NCI-H1694 treated with DMSO at 0.1 percent for 48 hours (cell line): Measurements from ENCODE around the gene PHF21A.
"Not testable (repeated sequence)": the region's sequence is repeated elsewhere in the genome, so short reads cannot be mapped to it uniquely, and the experiment has no call there.

ENCODE experiments used
- DNase-seq: peaks from one replicate; lab custom pipeline; 2025; lab: John Stamatoyannopoulos, UW

The PHF21A gene

DNA sequence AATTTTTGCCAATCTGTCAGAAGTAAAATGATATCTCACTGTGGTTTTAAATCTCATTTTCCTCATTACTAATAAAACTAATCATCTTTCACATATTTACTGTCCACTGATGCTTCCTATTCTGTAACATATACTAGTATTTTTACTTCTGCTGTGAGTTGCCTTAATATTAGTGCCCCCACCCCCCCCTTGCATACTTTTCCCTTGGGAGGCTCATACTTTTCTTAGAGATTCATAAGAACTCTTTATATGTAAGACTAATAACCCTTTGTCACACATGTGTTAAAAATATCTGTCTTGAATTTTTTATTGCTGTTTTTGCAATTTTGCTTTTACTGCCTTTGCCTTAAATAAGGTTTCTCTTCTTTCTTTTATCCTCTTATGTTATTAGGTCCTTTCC, 87.2 kb downstream of the PHF21A start:
- DNase-seq: no peak

DNA sequence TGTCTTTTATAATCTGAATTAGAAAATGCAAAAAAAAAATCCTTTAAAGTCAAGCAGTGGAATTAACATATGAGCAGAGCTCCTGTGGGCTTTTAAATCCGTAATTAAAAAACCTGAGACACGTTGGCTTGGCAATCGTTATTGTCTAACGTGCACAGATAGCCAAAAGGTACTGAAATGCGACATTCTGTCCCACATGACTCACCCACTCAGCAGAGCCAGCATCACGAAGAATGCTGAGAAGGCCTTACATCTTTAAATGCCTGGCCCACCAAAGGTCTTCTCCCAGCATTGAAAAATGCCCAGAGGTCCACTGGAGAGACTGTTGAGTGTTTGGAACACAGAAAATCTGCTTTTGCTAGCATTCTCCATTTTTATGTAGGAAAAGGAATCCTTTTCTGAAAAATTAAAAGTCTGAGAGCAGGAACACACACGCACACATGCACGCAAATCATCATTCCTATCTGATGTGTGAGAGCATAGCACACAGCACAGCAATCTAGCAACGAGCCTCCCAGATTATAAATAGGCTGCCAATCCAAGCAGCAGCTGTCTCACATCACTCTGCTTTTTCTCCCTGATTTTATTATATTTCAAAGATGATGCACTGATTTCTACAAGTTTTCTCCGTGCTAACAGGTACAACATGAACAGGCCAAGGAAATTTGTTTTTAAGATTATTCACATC, 94.5 kb downstream of the PHF21A start:
- DNase-seq: no peak

DNA sequence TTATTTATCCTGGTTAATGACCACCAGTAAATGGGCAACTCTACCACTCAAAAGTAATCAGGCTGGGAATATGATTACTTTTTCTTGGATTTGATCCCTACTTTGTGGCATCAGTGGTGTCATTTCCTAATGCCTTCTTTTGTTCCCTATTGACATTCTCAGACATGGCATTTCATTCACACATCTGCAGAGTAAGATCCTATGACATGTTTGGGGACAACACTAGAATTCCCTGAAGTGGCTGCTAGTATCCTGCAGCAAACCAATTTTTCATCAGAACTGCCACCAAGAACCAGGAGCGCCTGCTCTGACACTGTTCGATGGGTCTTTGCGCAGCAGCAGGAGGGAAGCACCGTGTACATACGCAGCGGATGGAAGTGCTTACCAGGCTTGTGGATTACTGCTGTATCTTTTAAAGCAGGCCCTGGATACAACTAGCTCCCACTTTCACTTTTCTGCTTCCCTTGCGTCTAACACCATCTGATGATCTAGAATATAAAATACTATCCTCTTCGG, 101.1 kb downstream of the PHF21A start:
- DNase-seq: no peak

DNA sequence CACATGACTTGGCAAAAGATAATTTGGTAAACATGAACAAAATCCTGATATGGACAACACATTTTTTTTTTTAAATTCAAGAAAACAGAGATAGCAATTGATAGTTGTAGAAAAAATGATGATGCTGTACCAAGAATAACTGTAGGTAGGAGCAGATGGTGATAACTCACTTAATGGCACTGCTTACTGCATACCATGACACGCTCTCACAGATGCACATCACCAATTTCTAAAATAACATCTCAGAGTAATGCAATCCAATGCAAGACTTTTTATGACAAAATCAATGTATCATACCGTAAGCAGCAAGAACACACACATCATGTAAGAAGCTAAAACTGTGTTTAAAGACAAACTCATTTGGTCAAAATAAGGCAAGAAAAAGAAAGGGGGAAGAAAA, 102.6 kb downstream of the PHF21A start:
- no peak for DNase-seq

DNA sequence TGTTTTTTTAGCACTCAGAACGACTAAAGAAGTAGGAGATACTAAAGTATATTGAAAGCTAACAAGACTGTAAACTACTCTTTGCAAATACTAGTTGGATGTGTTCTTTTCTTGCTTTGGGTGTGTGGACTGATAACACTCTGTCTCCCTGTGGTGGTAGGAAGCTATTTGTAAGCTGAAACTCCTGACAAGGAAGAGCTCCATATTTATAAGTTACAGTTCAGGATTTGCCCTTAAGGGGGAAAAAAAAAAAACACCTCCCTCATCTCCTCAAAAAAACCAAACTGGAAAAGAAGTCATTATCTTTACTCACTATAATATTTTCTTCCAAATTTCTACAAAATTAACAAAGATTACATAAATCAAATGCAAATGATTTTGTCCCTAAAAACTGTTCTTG, 103.9 kb downstream of the PHF21A start:
- no peak for DNase-seq

DNA sequence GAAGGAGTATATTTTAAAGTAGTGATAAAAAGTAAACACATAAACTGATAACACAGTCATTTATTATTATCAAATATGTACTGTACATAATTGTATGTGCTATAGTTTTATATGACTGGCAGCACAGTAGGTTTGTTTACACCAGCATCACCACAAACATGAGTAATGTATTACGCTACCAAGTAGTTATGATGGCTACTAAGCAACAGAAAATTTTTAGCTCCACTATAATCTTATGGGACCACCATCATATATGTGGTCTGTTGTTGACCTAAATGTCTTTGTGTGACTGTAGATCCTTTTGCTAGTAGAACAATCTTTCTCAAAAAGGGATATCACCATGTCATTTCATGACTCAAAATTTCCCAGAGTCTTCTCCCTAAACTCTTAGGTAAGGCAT, 105.3 kb downstream of the PHF21A start:
- no peak for DNase-seq

DNA sequence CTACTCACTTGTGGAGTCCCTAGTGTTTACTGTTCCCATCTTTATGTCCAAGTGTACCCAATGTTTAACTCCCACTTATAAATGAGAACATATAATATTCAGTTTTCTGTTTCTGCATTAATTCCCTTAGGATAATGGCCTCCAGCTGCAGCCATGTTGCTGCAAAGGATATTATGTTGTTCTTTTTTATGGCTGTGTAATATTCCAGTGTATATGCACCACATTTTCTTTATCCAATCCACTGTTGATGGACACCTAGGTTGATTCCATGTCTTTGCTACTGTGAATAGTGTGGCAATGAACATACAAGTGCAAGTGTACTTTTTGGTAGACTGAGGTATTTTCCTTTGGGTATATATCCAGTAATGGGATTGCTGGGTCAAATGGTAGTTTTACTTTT, 107.1 kb downstream of the PHF21A start:
- not testable (repeated sequence) for DNase-seq

DNA sequence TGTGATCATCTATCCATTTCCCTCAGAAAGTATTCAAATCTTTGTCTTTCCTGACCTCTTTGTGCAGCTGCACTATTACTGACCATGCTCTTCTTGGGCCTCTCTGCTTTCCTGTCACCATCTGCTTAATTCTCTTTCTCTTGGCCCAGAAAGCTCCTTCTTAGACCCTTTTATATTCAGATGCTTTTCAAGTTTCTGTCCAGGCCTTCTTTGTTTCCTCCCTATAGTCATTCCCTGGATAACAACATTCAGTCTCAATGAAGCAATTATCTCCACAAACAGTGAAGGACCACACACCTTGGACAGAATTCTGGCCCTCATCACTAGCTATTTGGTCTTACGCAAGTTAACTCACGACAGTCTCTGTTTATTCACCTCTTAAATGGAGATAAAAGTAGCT, 109.1 kb downstream of the PHF21A start:
- no peak for DNase-seq

DNA sequence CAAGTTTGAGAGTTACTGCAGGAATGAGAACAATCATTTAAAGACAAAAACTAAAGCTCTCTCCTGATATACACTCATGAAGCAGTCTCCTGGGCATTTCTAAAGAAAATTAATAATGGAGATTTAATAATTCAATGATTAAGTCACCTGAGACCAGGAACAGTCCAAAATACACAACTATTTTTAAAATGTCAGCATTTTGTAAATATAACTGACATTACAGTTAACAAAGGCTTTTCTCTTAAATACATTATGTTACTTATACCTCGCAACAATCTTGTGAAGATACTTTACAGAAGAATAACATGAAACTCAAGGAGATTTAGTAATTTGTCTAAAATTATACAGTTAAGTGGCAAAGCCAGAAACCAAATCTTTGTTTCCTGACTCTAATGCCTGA, 111.2 kb downstream of the PHF21A start:
- DNase-seq: no peak

DNA sequence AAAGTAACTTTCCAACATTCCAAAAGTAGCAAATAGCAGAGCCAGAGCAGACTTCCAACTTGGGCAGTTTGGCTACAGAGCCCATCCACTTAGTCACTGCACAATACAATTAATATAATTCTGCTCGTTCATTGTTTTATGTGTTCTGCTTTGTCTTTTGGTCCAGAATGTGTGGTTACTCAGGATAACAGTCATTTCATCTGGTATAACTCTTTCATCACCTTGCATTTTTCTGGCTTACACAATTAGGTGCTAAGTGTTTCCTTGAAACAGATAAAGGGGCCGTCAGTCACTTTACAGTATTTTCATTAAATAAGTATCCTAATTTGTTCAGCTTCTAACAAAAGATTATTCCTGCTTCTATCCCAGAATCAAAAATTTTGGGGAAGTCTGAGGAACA, 111.6 kb downstream of the PHF21A start:
- DNase-seq: no peak

DNA sequence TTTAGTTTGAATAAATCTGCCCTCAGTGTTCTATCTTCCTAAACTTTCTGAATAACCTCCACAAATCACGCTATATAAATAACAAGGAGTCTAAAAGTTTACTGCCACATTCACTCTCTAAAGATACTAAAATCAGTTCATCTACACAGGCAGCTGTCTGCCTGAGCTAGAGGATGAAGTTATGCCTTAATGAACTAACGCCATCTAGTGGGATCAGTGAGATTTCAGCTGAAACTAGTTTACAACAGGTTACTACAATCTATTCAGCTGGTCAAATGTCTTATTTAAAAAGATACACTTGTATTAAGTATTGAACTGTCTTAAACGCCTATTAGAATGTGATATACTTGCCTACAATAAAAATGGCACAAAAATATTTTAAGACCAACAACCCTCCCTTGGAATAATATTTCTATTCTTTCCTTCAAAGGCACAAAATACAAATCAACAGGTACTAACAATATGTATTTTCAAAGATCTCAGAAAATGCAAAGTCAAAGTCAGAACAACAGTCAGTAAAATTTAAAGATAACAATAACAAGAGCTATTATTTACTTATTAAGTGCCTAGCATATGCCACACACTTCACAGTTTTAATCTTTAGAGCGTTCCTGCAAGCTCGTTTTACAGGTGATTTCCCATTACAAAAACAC, 114.7 kb downstream of the PHF21A start:
- peak; percentile 71 for DNase-seq

DNA sequence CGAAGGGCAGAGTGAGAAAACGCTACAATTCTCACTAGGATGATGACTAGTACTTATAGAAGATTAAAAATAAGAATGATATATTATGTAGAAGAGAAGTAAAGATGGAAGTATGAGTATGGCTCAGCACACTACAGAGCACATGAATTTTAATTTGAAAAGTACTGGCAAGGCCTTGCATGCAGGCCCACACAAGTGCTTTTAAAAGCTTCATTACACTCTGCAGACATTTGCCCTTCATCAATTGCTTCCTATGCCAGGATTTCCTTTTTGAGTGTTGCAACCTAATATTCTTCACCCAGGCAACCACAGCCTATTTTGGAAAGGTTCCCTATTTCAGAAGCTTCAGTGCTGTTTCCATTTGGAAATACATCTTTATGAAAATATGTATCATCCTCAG, 117.7 kb downstream of the PHF21A start:
- peak; percentile 9 for DNase-seq

DNA sequence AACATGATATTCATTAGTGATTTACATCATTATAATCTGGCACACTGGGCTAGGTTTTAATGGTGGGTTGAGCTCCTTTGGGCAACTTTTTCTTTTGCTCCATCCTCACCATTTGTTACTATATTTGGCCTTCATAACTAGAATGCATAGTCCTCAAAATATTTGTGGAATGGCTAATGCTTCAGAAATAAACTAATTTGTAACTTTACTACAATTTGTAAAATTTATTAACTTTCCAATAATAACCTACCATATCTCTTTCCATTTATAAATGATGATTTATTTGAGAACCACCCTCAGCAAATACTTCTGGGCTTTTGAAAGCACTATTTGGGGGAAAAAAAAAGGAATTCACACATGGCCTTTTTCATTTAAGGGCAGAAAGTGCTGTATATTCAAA, 119.1 kb downstream of the PHF21A start:
- DNase-seq: no peak

DNA sequence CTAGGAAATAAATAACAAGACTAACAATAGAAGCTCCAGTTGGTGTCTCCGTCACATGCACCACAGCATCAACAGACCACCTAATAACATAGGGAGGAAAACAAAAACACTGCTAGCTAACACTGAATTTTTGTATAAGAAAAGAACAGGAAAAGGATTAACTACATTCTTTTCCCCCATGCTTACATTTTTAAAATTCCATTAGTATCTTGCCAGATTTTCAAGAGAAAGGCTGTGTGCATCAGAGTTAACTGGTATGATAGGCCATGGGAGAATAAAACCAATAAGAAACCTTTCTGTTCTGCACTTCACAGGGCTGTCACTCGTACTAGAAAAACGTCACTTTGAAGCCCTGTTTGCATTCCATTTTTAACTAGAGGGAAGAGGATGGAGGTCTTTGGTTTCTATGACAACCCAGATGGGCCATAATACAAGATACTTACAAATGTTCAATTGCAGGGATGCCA, 119.8 kb downstream of the PHF21A start:
- no peak for DNase-seq

DNA sequence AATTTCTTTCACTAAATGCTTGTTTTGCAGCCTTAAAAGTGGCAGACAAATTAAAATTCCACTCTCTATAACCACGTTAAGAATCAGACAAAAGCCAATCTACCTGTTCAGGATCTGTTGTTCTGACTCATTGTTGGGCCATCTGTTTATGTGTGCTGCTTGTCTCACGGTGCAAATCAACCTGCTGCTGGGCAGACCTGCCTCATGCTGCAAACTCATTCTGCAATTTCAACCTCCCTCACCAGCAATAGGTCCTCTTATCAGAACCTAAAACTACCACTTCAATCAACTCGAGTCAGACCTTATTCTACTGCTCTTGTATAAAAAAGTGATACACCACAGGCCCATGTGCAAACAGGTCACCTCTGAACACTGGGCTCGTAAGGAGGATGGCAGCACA, 123.7 kb downstream of the PHF21A start:
- peak; percentile 23 for DNase-seq

DNA sequence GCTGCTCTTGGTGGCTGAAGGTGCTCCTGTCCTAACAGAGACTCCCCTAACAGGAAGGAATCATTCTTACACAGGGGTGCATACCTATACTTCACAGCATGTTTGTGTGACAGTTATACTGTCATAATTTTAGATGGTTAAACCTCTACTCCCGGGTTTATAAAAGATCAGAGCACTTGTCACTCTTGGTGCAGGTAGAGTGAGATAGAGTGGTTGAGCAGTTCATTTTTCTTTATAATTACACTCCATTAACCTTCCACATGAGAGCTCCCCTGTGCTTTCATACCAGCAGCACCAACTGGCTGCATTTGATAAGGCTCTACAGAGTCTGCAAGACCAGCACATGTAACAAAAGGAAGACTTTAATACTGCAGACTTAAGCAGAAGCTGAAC, 125.9 kb downstream of the PHF21A start:
- no peak for DNase-seq

DNA sequence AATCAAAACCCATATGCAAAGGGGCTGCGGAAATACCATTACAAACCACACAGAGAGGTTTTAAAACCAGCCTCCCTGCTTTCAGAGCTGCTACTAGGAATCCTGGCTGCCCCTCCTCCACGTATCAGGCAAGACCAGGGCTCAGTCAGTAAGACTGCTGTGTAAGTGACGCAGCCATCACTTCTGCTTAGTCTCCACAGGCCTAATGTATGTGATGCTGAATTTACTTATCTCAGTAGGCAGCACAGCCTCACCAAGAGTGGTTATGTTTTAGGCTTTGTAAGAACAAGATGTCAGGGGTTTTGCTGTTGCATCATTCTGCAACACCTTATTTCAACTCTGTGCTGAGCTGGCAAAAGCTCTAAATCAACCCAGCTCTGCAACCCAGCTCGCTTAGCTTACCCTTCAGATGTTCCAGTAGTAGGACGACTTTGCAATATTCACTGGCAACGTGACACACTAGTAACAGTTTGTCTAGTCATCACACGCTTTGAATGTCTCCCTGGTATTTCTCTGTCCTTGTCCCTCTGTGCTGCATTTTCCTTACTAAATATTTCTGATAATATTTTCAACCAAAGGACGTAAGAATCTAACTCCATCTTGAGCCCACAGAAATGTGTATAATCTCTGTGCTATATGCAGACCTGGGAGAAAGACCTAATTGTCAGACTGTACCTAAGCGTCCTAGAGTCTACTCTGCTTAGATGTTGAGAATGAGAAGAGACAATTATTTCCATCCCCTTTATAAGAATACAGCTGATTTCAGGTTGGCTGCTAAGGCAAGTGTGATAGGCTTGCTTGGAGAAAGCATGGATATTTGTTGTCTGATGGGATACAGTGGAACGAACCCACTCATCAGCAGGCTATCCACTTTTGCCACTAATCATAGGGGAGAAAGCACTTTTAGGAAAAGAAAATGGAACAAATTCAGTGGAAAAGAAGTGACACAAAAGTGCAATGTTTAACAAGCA, 126.6 kb downstream of the PHF21A start:
- no peak for DNase-seq

DNA sequence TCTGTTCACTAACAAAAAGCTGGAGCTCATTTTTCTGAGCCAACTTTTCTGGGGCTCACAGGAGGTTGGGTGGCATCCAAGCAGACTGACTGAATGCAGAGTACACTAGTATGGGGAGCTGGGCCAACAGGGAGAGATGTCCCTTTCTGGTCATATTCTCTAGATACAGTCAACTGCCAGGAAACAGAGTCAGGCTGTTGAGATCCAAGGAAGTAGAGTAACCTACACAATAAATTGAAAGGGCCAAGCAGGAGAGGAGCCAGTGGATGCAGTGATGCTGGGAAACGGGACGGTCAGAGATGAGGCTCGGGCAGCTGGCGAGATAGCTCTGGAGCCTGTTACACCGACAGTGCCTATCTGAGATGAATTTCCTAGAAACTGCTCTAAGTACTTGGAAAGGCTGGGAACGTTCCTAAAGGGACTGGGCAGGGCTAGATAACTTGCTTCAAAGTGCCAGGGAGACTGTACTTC, 127.7 kb downstream of the PHF21A start:
- no peak for DNase-seq

DNA sequence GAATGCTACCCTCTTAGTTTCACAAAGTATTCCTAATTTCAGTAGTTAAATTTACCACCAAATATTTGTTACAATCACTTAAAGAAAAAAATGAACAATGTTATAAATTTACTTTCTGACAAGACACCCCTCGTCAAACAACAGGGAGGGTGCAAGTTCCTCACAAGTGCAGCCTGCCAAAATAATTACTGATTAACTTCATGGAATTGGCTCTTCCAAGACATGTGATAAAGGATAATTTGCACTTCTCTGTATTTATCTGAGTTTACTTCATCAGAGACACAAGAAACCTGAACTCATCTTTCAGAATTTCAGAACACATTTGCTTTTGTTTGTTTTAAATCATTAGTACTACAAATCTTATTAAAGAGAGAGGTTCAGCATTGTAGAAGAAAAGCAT, 132.3 kb downstream of the PHF21A start:
- no peak for DNase-seq

DNA sequence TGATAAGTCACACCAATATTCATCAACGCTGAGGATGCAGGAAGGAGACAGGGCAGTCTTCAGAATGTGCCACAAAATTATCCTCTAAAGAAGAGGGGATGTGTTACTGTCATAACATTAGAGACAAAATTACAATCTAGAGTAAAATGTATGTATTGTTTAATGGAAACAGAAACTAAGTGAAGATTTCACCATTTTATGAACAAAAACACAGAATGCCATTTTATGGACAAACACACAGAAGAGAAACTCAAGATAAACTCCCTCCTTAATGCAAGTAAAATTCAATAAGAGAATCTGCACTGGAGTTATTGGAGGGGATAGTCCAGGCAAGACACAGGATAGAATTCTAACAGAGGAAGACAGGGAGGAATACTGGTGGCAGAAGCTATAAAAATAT, 136.0 kb downstream of the PHF21A start:
- no peak for DNase-seq

DNA sequence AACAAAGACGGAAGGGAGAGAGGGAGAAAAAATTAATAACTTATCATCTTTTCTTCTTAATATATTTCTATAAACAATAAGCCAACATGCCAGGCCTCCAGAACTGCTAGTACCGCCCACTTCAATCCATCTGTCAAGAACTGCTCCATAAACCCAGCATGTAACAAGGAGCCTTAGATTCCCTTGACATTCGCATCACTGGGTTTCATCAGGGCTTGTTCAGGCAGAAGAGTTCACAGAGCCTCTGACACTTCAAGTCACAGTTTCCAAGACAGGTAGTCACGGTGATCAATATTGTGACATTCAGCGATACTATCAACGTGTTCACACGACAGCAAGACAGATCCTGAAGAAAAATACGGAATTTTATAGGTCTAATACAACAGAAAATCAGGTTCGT, 137.1 kb downstream of the PHF21A start:
- no peak for DNase-seq

DNA sequence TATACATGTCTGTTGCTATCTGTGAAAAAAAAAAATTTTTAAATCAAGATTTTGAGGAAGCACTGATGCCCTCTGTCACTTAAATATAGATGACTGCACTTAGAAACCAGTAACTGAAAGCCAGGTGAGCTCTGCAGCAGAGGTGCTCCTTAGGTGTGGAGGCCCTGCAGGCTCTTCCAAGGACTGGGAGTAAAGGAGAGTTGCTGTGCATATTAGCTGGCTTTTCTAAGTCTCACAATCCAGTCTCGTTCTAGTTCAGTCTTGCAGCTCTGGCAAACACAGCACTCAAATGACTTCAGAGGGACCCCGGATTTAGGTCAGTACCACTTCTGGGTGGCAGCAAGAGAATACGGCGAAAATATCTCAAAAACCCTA, 137.8 kb downstream of the PHF21A start:
- no peak for DNase-seq
